ENCODE data around the gene KATNB1.

GRCh38 chr16:57798267-57798810 is 62.8 kb downstream of the KATNB1 start:
- TF ChIP-seq CTCF (IDR thresholded peaks at IDR 0.05; ENCODE audit: borderline replicate concordance, extremely low read depth, low read length, poor library complexity, severe bottlenecking) (no peak), EZH2 (IDR thresholded peaks at IDR 0.05; ENCODE audit: borderline replicate concordance, low read depth, low read length, severe bottlenecking) (no peak)

All from DND-41 (cell line).